Breast epithelium (tissue), 4 donors: ENCODE results near the gene RAMP1. TPM values are rescaled to one million over a fixed set of nuclear protein-coding genes. Genes with fewer than 3 reads are reported as not detected.
A peak's percentile ranks its signal among the peaks of the same experiment; 100 is the strongest.

Experiments used
- DNase-seq, 2 donors: peaks; one replicate each; pipeline ENCODE4 v3.0.0-alpha.2; 2019; ENCODE audit warnings: low spot score in 2 of 2
- H3K27ac ChIP-seq, 2 donors: fragments of 200-600 bp; sonication (generic) in 1 of 2; one replicate each; pipeline ENCODE4 v1.5.1; 2016 to 2019; ENCODE audit warnings: mild to moderate bottlenecking in 1 of 2
- H3K27me3 ChIP-seq, 2 donors: fragments of 200-600 bp; sonication (generic) in 1 of 2; one replicate each; pipeline versions ENCODE4 v1.5.1 to v1.6.0; 2017 to 2019; ENCODE audit warnings: control low read depth in 1 of 2, mild to moderate bottlenecking in 1 of 2
- H3K36me3 ChIP-seq: fragments of 200-600 bp; one replicate; pipeline ENCODE4 v1.5.1; 2019
- H3K4me1 ChIP-seq, 2 donors: fragments of 200-600 bp; sonication (generic); one replicate each; pipeline ENCODE4 v1.5.1; 2016 to 2019; ENCODE audit warnings: control low read depth in 1 of 2
- H3K4me3 ChIP-seq, 3 donors: fragments of 200-600 bp; sonication (generic); 1 replicate in 2 of 3; 2 replicates in 1 of 3; pipeline ENCODE4 v1.5.1; 2016 to 2019; ENCODE audit warnings: mild to moderate bottlenecking in 3 of 3, moderate library complexity in 2 of 3
- H3K9me3 ChIP-seq, 2 donors: fragments of 200-600 bp; sonication (generic) in 1 of 2; one replicate each; pipeline ENCODE4 v1.5.1; 2016 to 2019; ENCODE audit warnings: control low read depth in 1 of 2
- POLR2A ChIP-seq: fragments of 450-650 bp; IDR thresholded peaks from one replicate; pipeline ENCODE4 v1.6.1; 2016; ENCODE audit warnings: antibody characterized with exemption, mild to moderate bottlenecking, moderate library complexity
- POLR2AphosphoS5 ChIP-seq, 3 donors: sonication (generic); formaldehyde crosslinking; IDR thresholded peaks; one replicate each; pipeline ENCODE4 v1.6.1; 2017; ENCODE audit warnings: antibody characterized with exemption in 3 of 3
- intact Hi-C: fragments of 100-400 bp; cut with DNase I; formaldehyde crosslinking; loops from one replicate; pipeline ENCODE4 v1.15.1; 2023; ENCODE audit warnings: low total_unique reads
- total RNA-seq, 3 donors: library from RNA; depleted of rRNA; stranded (reverse); fragments of >200 nt; gene quantifications; one replicate each; pipeline ENCODE4 v1.1.0, GENCODE V29; 2016
- TF ChIP-seq, protein P1 (sequence below), 3 donors: fragments of 450-650 bp; IDR thresholded peaks; one replicate each; pipeline ENCODE4 v1.5.1; 2016 to 2017; ENCODE audit warnings: antibody characterized with exemption in 3 of 3, mild to moderate bottlenecking in 3 of 3, moderate library complexity in 3 of 3

RAMP1 gene
- total RNA-seq, 3 donors from 2014 or later: 8.2 to 25.9 TPM; not detected in 1

DNA sequence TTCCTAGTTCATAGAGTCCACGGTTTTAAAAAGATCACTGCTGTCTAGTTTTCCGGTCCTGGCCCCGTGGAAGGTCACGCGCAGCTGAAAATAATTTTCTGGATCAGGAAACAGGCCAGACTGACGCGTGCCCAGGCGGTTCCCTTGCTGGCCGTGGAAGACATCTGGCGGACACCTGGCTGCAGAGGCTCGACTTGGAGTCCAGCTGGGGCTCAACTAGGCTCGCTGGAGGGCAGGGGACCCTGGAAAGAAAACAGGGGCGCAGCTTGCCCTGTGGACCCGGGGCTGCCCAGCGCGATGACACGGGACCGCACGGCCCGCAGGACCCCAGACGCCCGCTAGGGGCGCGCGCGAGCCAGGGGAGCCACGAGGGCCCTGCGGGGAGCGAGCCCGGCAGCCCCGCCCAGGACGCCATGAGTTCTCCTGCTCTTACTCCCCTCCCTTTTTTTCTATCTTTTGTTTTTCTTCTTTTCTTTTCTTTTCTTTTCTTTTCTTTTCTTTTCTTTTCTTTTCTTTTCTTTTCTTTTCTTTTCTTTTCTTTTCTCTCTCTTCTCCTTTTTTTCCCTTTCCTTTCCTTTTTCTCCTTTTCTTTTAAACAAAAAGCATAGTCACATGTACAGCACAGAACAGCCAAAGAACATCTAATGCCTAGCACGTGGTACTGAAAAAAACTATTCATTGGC is 64.2 kb downstream of the RAMP1 start:
- no peaks in the 10 kb centered on the region for H3K27me3 ChIP-seq
- no peaks in the 10 kb centered on the region for H3K9me3 ChIP-seq
- DNase-seq: peak in 1 of 2 donors; percentile 27
- TF ChIP-seq POLR2A: no peak
- peak in 2 of 3 donors; percentile 50 to 59 for TF ChIP-seq POLR2AphosphoS5 (IDR thresholded peaks at IDR 0.05)
- TF ChIP-seq, protein P1, sequence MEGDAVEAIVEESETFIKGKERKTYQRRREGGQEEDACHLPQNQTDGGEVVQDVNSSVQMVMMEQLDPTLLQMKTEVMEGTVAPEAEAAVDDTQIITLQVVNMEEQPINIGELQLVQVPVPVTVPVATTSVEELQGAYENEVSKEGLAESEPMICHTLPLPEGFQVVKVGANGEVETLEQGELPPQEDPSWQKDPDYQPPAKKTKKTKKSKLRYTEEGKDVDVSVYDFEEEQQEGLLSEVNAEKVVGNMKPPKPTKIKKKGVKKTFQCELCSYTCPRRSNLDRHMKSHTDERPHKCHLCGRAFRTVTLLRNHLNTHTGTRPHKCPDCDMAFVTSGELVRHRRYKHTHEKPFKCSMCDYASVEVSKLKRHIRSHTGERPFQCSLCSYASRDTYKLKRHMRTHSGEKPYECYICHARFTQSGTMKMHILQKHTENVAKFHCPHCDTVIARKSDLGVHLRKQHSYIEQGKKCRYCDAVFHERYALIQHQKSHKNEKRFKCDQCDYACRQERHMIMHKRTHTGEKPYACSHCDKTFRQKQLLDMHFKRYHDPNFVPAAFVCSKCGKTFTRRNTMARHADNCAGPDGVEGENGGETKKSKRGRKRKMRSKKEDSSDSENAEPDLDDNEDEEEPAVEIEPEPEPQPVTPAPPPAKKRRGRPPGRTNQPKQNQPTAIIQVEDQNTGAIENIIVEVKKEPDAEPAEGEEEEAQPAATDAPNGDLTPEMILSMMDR (IDR thresholded peaks at IDR 0.05): peak; percentile 58 to 84 (median 62)
- intact Hi-C loops: no loop called here
- peak overlapping the region; percentile 18 to 60 (median 32) for H3K4me3 ChIP-seq
- no peaks in the 10 kb centered on the region for H3K36me3 ChIP-seq
- peak overlapping the region; percentile 21 to 77 for H3K27ac ChIP-seq
- no peaks in the 10 kb centered on the region for H3K4me1 ChIP-seq

DNA sequence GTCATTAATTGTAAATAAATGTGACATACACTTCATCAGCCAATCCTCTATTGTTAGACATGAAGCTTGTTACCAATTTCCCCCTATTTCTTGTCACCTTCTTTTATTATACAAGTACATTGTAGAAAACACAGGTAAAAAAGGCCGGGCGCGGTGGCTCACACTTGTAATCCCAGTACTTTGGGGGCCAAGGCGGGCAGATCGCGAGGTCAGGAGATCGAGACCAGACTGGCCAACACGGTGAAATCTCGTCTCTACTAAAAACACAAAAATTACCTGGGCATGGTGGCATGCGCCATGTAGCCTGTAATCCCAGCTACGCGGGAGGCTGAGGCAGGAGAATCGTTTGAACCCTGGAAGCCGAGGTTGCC is 64.7 kb downstream of the RAMP1 start:
- Histone ChIP-seq H3K27me3 (no peaks in the 10 kb centered on the region), H3K27ac (no peak overlapping the region), H3K9me3 (no peaks in the 10 kb centered on the region), H3K4me3 (no peak overlapping the region), H3K4me1 (no peaks in the 10 kb centered on the region), H3K36me3 (no peaks in the 10 kb centered on the region)
- no peak for DNase-seq
- intact Hi-C loops: no loop called here
- TF ChIP-seq, protein P1 (IDR thresholded peaks at IDR 0.05): no peak
- no peak for TF ChIP-seq POLR2A
- TF ChIP-seq POLR2AphosphoS5 (IDR thresholded peaks at IDR 0.05): no peak

- TF ChIP-seq, protein P1 (IDR thresholded peaks at IDR 0.05): no peak
- TF ChIP-seq POLR2A (no peak), POLR2AphosphoS5 (IDR thresholded peaks at IDR 0.05) (no peak)
- Histone ChIP-seq H3K4me3 (no peak overlapping the region), H3K27ac (no peak overlapping the region), H3K27me3 (no peaks in the 10 kb centered on the region), H3K36me3 (no peaks in the 10 kb centered on the region), H3K9me3 (no peaks in the 10 kb centered on the region), H3K4me1 (no peaks in the 10 kb centered on the region)
- intact Hi-C loops: no loop called here
- no peak for DNase-seq
Measured at GRCh38 chr2:237927135-237927534, 67.7 kb downstream of the RAMP1 start.

DNA sequence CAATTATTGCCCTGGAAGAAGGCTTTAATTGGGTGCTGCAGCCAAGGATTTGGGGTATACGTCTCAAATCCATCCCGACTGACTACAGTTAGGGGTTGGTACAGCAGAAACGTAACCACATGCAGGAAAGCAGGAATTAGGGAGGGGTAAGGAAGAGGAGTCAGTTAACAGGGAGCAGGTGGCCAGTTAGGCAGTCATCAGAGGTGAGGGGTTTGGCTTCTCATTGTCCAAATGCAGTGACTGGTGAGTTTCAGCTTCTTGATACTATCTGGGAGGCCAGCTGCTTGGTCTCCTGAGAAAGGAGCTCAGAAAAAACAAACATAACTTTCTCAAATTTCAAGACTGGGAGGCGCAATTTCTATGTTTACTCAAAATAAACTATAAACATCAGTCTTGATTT is 68.6 kb downstream of the RAMP1 start:
- TF ChIP-seq POLR2A: no peak
- TF ChIP-seq POLR2AphosphoS5 (IDR thresholded peaks at IDR 0.05): no peak
- TF ChIP-seq, protein P1 (IDR thresholded peaks at IDR 0.05): no peak
- Histone ChIP-seq H3K4me3 (no peak overlapping the region), H3K4me1 (no peaks in the 10 kb centered on the region), H3K36me3 (no peaks in the 10 kb centered on the region), H3K9me3 (no peaks in the 10 kb centered on the region), H3K27ac (no peak overlapping the region), H3K27me3 (no peaks in the 10 kb centered on the region)
- DNase-seq: no peak
- intact Hi-C loops: no loop called here

DNA sequence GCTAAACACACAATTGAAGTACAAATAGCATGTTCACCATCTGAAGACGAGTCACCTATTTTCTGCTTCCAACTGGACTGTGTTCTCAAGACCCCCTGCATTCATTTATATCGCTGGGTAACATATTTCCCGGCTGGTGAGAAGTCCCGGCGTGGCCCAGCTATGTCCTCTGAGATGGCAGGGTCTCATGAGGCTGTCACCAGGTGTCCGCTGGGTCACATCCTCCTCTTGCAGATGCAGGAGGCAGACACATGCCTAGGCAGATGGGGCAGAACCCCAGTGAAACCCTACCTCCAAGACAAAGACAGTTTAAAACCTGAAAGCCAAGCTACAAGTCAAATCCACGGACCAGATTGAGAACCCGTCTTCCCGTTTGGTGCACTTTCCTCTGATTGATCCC is 70.6 kb downstream of the RAMP1 start:
- intact Hi-C loops: no loop called here
- H3K9me3 ChIP-seq: no peaks in the 10 kb centered on the region
- no peaks in the 10 kb centered on the region for H3K36me3 ChIP-seq
- DNase-seq: no peak
- no peaks in the 10 kb centered on the region for H3K27me3 ChIP-seq
- H3K4me3 ChIP-seq: no peak overlapping the region
- no peaks in the 10 kb centered on the region for H3K4me1 ChIP-seq
- TF ChIP-seq POLR2AphosphoS5 (IDR thresholded peaks at IDR 0.05) (no peak), POLR2A (no peak)
- no peak overlapping the region for H3K27ac ChIP-seq
